ENCODE measurements around the gene AGBL5. TPM values are rescaled to one million over a fixed set of nuclear protein-coding genes. Genes with fewer than 3 reads are reported as not detected.

AGBL5 gene
- total RNA-seq, 1 experiment from 2014 or later: 55.4 TPM

DNA sequence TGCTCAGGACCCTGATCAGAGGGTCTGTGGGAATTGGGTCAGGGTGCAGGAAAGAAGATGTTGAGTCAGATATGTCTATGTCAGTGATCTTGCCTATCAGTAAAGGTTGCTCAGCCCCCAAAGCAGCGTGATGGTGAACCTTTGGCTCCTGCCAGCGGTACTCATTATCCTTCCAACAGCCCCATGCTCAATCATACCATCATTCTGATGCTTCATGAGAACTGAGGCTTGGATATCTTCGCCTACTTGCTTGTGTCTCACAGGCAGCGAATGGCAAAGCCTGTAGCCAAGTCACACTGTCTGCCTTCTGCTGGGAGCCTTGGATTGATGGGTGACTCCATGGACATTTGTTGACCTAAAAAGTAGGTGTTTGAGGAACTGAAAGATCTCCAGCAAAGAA lies 37.7 kb upstream of the AGBL5 start:
- no peak overlapping the region for H3K27ac Mint-ChIP-seq
- Histone ChIP-seq H3K23ac (ENCODE audit: insufficient read length, low read depth, low read length) (no peak overlapping the region), H3K79me1 (ENCODE audit: insufficient read depth, low read depth, low read length, poor library complexity, severe bottlenecking) (no peaks in the 10 kb centered on the region), H4K91ac (ENCODE audit: insufficient read length, low read depth, low read length) (no peak overlapping the region), H3K9ac (ENCODE audit: extremely low read depth, insufficient read length, low read length) (no peak overlapping the region), H2BK15ac (ENCODE audit: low read depth, low read length) (no peak overlapping the region), H2BK5ac (ENCODE audit: insufficient read length, low read length) (no peak overlapping the region), H3K14ac (ENCODE audit: insufficient read depth, low read length) (no peak overlapping the region), H2AK5ac (ENCODE audit: insufficient read length, low read length) (no peak overlapping the region), H3K4me2 (ENCODE audit: insufficient read depth, insufficient read length, low read length) (no peak overlapping the region), H3K56ac (ENCODE audit: insufficient read length, low read depth, low read length) (no peak overlapping the region), H2BK120ac (ENCODE audit: low read depth, low read length, poor library complexity, severe bottlenecking) (no peak overlapping the region), H3T11ph (ENCODE audit: low read length) (no peak overlapping the region), H4K5ac (ENCODE audit: insufficient read length, low read depth, low read length) (no peak overlapping the region), H3K9me3 (ENCODE audit: control insufficient read depth, low read depth, low read length) (peaks cover 20% of the 10 kb centered on the region), H3K4me1 (ENCODE audit: insufficient read depth, low read length) (peaks cover 4% of the 10 kb centered on the region; the same call in 1 of the 2 replicates), H4K20me1 (ENCODE audit: control insufficient read depth, insufficient read depth, insufficient read length) (no peaks in the 10 kb centered on the region), H2BK12ac (ENCODE audit: insufficient read length, low read depth, low read length) (no peak overlapping the region), H2BK20ac (ENCODE audit: low read depth, low read length, poor library complexity, severe bottlenecking) (no peak overlapping the region), H3K27me3 (ENCODE audit: insufficient read depth, low read length) (no peaks in the 10 kb centered on the region), H2AFZ (ENCODE audit: low read length) (no peak overlapping the region), H3K4ac (ENCODE audit: low read depth, low read length) (no peak overlapping the region), H3K79me2 (ENCODE audit: insufficient read depth, low read length) (no peaks in the 10 kb centered on the region), H3K18ac (ENCODE audit: insufficient read length, low read depth, low read length) (no peak overlapping the region), H3K27ac (ENCODE audit: insufficient read length, low read depth, low read length) (no peak overlapping the region), H4K8ac (replicated peaks; ENCODE audit: insufficient read length, low read depth, low read length) (no peak overlapping the region), H3K23me2 (ENCODE audit: insufficient read length, low read depth, low read length, poor library complexity, severe bottlenecking) (no peaks in the 10 kb centered on the region)
- TF ChIP-seq, protein P1, sequence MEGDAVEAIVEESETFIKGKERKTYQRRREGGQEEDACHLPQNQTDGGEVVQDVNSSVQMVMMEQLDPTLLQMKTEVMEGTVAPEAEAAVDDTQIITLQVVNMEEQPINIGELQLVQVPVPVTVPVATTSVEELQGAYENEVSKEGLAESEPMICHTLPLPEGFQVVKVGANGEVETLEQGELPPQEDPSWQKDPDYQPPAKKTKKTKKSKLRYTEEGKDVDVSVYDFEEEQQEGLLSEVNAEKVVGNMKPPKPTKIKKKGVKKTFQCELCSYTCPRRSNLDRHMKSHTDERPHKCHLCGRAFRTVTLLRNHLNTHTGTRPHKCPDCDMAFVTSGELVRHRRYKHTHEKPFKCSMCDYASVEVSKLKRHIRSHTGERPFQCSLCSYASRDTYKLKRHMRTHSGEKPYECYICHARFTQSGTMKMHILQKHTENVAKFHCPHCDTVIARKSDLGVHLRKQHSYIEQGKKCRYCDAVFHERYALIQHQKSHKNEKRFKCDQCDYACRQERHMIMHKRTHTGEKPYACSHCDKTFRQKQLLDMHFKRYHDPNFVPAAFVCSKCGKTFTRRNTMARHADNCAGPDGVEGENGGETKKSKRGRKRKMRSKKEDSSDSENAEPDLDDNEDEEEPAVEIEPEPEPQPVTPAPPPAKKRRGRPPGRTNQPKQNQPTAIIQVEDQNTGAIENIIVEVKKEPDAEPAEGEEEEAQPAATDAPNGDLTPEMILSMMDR (conservative IDR thresholded peaks at IDR 0.05): no peak
- WGBS (ENCODE audit: extremely low coverage, insufficient read length, low lambda C conversion rate): no CpG with 5 or more reads among the region's 4 CpGs
- H3K36me3 Mint-ChIP-seq (ENCODE audit: insufficient read depth in 1 of 3, low read depth in 3 of 3): peaks cover 12 to 33% (median 26%) of the 10 kb centered on the region in 3 experiments
- peaks cover 13 to 20% of the 10 kb centered on the region in 2 experiments for H3K9me3 Mint-ChIP-seq
- DNase-seq: no peak
- H3K27me3 Mint-ChIP-seq (ENCODE audit: low read depth): peaks cover 10% of the 10 kb centered on the region; the same call in 1 of the 2 replicates
- no peak overlapping the region for H3K4me3 Mint-ChIP-seq
- peaks cover 4 to 7% of the 10 kb centered on the region in 2 experiments; a peak in 3 of 4 replicates for H3K4me1 Mint-ChIP-seq
